Naive thymus-derived CD4-positive, alpha-beta T cell (primary cell): ENCODE measurements around the gene CXCR5. TPM values are rescaled to one million over a fixed set of nuclear protein-coding genes. Genes with fewer than 3 reads are reported as not detected.
A peak's percentile ranks its signal among the peaks of the same experiment; 100 is the strongest.

ENCODE experiments used
- ATAC-seq: fragments of 150-1000 bp; cut with Tn5 transposase; 2 replicates; pipeline ENCODE4 v1.10.0; 2021; ENCODE audit warnings: mild to moderate bottlenecking, moderate library complexity
- CTCF ChIA-PET: fragments of 350-600 bp; sonication (Branson Sonifier 250); formaldehyde crosslinking; loops from one replicate; lab custom pipeline; 2021; ENCODE audit warnings: antibody characterized with exemption; lab: Charles Lee
- POLR2A ChIA-PET: fragments of 350-600 bp; sonication (Branson Sonifier 250); formaldehyde crosslinking; loops from one replicate; lab custom pipeline; 2021; ENCODE audit warnings: antibody characterized with exemption, inconsistent platforms; lab: Charles Lee
- DNase-seq, 9 donors: peaks; one replicate each; pipeline versions ENCODE4 v3.0.0 to v3.0.0-alpha.2; 2020 to 2022; ENCODE audit warnings: mixed read lengths in 1 of 9
- H3K27ac ChIP-seq: one replicate; pipeline ENCODE4 v1.7.0; 2013; ENCODE audit warnings: mild to moderate bottlenecking, low read depth, low read length, moderate library complexity
- H3K27me3 ChIP-seq, 2 donors: one replicate each; pipeline ENCODE4 v1.7.0; 2013; ENCODE audit warnings: low read length in 2 of 2, mild to moderate bottlenecking in 2 of 2, moderate library complexity in 2 of 2; ENCODE audit not compliant: control insufficient read depth in 2 of 2, insufficient read depth in 2 of 2
- H3K36me3 ChIP-seq, 3 experiments: 1 replicate in 2 of 3; 2 replicates in 1 of 3; pipeline ENCODE4 v1.7.0; 2013; ENCODE audit warnings: low read length in 3 of 3, mild to moderate bottlenecking in 3 of 3, moderate library complexity in 1 of 3; ENCODE audit not compliant: insufficient read depth in 3 of 3, control insufficient read depth in 2 of 3
- H3K4me1 ChIP-seq, 2 donors: one replicate each; pipeline ENCODE4 v1.7.0; 2013; ENCODE audit warnings: low read length in 2 of 2, mild to moderate bottlenecking in 2 of 2, moderate library complexity in 1 of 2; ENCODE audit not compliant: control insufficient read depth in 2 of 2, insufficient read depth in 2 of 2
- H3K4me3 ChIP-seq: 2 replicates; pipeline ENCODE4 v1.7.0; 2013; ENCODE audit warnings: mild to moderate bottlenecking, low read length
- H3K9me3 ChIP-seq, 3 experiments: 1 replicate in 2 of 3; 2 replicates in 1 of 3; pipeline ENCODE4 v1.7.0; 2013; ENCODE audit warnings: low read length in 3 of 3; ENCODE audit not compliant: control insufficient read depth in 2 of 3
- H3K27ac Mint-ChIP-seq, 9 donors: one replicate each; pipeline ENCODE4 v1.8.0; 2020 to 2022; ENCODE audit warnings: mixed read lengths in 9 of 9, mild to moderate bottlenecking in 8 of 9, moderate library complexity in 5 of 9, inconsistent platforms in 2 of 9
- H3K27me3 Mint-ChIP-seq, 5 donors: one replicate each; pipeline ENCODE4 v1.8.0; 2021 to 2022; ENCODE audit warnings: mixed read lengths in 5 of 5, mild to moderate bottlenecking in 1 of 5
- H3K36me3 Mint-ChIP-seq, 5 donors: one replicate each; pipeline ENCODE4 v1.8.0; 2020 to 2022; ENCODE audit warnings: mixed read lengths in 5 of 5, mild to moderate bottlenecking in 3 of 5, inconsistent platforms in 1 of 5
- H3K4me1 Mint-ChIP-seq, 7 donors: one replicate each; pipeline ENCODE4 v1.8.0; 2020 to 2022; ENCODE audit warnings: mixed read lengths in 7 of 7, mild to moderate bottlenecking in 3 of 7, inconsistent platforms in 1 of 7
- H3K4me3 Mint-ChIP-seq, 10 donors: one replicate each; pipeline ENCODE4 v1.8.0; 2020 to 2022; ENCODE audit warnings: mild to moderate bottlenecking in 10 of 10, mixed read lengths in 10 of 10, moderate library complexity in 6 of 10, inconsistent platforms in 2 of 10
- H3K9me3 Mint-ChIP-seq, 11 donors: one replicate each; pipeline ENCODE4 v1.8.0; 2020 to 2022; ENCODE audit warnings: mixed read lengths in 11 of 11, mild to moderate bottlenecking in 4 of 11, inconsistent platforms in 1 of 11, moderate library complexity in 1 of 11
- intact Hi-C, 2 donors: fragments of 100-400 bp; cut with micrococcal nuclease; formaldehyde crosslinking; loops; one replicate each; pipeline ENCODE4 v1.15.1; 2023
- polyA plus RNA-seq, 2 donors: library from polyadenylated mRNA; unstranded; fragments of 300-500 nt; fragmentation: Illumina TruSeq; gene quantifications; one replicate each; pipeline ENCODE4 v1.2.3, GENCODE V29; 2021
- total RNA-seq, 6 experiments: library from RNA in 5 of 6; stranded (reverse) in 5 of 6; gene quantifications; 1 replicate in 5 of 6; 2 replicates in 1 of 6; pipeline ENCODE4 v1.2.3 and lab custom pipeline; 2021 to 2026

Gene CXCR5
- total and polyA plus RNA-seq, 7 experiments from 2014 or later: 0.41 to 2.9 (median 2.1) TPM

- H3K4me3 ChIP-seq: no peak overlapping the region
- ChIA-PET CTCF (interaction anchor here (0.5 to 2.9 kb wide), 6 partner anchors 8 to 280 kb away, joined by 3 to 16 read pairs (median 4); partner anchors contain the start of gene DDX6), POLR2A (interaction anchor here (0.6 to 5.0 kb wide), 4 partner anchors 12 to 881 kb away, joined by 3 to 76 read pairs (median 7); partner anchors contain the start of gene DDX6)
- Mint-ChIP-seq H3K9me3 (peaks cover 0 to 2% (median 0%) of the 10 kb centered on the region in 11 donors), H3K4me3 (peak overlapping the region in 5 of 10 donors; percentile 86 to 97 (median 94)), H3K36me3 (peaks cover 0 to under 1% (median 0%) of the 10 kb centered on the region in 5 donors), H3K27ac (peak overlapping the region in 8 of 9 donors; percentile 96 to 100 (median 100)), H3K27me3 (no peaks in the 10 kb centered on the region), H3K4me1 (peaks cover 22 to 49% (median 42%) of the 10 kb centered on the region in 7 donors)
- peak overlapping the region; percentile 96 for H3K27ac ChIP-seq
- intact Hi-C loops: no loop called here
- peaks cover 24 to 36% of the 10 kb centered on the region in 2 donors for H3K4me1 ChIP-seq
- ATAC-seq: no peak
- no peak for DNase-seq
- no peaks in the 10 kb centered on the region for H3K27me3 ChIP-seq
- peaks cover 0 to 6% (median 0%) of the 10 kb centered on the region in 3 experiments for H3K36me3 ChIP-seq
- H3K9me3 ChIP-seq: no peaks in the 10 kb centered on the region
Measured at GRCh38 chr11:118931571-118931970, 47.9 kb downstream of the CXCR5 start.

GRCh38 chr11:118933486-118933885 lies 49.8 kb downstream of the CXCR5 start:
- Mint-ChIP-seq H3K36me3 (no peaks in the 10 kb centered on the region), H3K27me3 (peaks cover 0 to 3% (median 0%) of the 10 kb centered on the region in 5 donors)
- CTCF ChIA-PET: no interaction called here

DNA sequence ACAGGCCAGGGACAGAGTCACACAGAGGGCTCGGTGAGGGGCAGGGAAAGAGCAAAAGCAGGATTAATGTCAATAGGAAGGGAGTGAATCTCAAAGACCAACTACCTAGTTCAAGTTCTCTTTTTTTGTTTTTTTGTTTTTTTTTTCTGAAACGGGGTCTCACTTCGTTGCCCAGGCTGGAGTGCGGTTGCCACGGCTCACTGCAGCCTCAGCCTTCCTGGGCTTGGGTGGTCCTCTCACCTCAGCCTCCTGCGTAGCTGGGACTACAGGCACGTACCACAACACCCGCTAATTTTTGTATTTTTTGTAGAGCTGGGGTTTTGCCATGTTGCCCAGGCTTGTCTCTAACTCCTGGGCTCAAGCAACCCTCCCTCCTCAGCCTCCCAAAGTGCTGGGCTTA lies 51.7 kb downstream of the CXCR5 start:
- Histone ChIP-seq H3K4me3 (no peak overlapping the region), H3K4me1 (peaks cover 12 to 35% of the 10 kb centered on the region in 2 donors), H3K27ac (no peak overlapping the region), H3K36me3 (no peaks in the 10 kb centered on the region), H3K9me3 (no peaks in the 10 kb centered on the region), H3K27me3 (no peaks in the 10 kb centered on the region)
- no peak for DNase-seq
- Mint-ChIP-seq H3K27me3 (peaks cover 0 to 3% (median 0%) of the 10 kb centered on the region in 5 donors), H3K36me3 (no peaks in the 10 kb centered on the region), H3K4me3 (no peak overlapping the region), H3K9me3 (no peaks in the 10 kb centered on the region), H3K27ac (peak overlapping the region in 5 of 9 donors; percentile 21 to 86 (median 62)), H3K4me1 (peaks cover 30 to 58% (median 55%) of the 10 kb centered on the region in 7 donors)
- intact Hi-C loops: no loop called here
- ChIA-PET POLR2A (interaction anchor here (0.5 to 1.2 kb wide), 5 partner anchors 9 to 157 kb away, joined by 3 to 4 read pairs (median 3); no protein-coding TSS in a partner anchor), CTCF (no interaction called here)
- ATAC-seq: no peak

More at GRCh38 chr11:118933486-118933885, 49.8 kb downstream of the CXCR5 start:
- DNase-seq (no peak), ATAC-seq (no peak)
- POLR2A ChIA-PET: interaction anchor here (0.6 kb wide), 1 partner anchor 33 kb away, joined by 3 read pairs; no protein-coding TSS in a partner anchor
- Histone ChIP-seq H3K27ac (no peak overlapping the region), H3K9me3 (no peaks in the 10 kb centered on the region), H3K4me3 (no peak overlapping the region), H3K36me3 (peaks cover 0 to 6% (median 0%) of the 10 kb centered on the region in 3 experiments), H3K4me1 (peaks cover 9 to 21% of the 10 kb centered on the region in 2 donors), H3K27me3 (no peaks in the 10 kb centered on the region)
- Mint-ChIP-seq H3K27ac (peak overlapping the region in 8 of 9 donors; percentile 62 to 81 (median 76)), H3K4me1 (peaks cover 14 to 43% (median 39%) of the 10 kb centered on the region in 7 donors), H3K9me3 (peaks cover 0 to 2% (median 0%) of the 10 kb centered on the region in 11 donors), H3K4me3 (peak overlapping the region in 1 of 10 donors; percentile 25)
- intact Hi-C loops: no loop called here

DNA sequence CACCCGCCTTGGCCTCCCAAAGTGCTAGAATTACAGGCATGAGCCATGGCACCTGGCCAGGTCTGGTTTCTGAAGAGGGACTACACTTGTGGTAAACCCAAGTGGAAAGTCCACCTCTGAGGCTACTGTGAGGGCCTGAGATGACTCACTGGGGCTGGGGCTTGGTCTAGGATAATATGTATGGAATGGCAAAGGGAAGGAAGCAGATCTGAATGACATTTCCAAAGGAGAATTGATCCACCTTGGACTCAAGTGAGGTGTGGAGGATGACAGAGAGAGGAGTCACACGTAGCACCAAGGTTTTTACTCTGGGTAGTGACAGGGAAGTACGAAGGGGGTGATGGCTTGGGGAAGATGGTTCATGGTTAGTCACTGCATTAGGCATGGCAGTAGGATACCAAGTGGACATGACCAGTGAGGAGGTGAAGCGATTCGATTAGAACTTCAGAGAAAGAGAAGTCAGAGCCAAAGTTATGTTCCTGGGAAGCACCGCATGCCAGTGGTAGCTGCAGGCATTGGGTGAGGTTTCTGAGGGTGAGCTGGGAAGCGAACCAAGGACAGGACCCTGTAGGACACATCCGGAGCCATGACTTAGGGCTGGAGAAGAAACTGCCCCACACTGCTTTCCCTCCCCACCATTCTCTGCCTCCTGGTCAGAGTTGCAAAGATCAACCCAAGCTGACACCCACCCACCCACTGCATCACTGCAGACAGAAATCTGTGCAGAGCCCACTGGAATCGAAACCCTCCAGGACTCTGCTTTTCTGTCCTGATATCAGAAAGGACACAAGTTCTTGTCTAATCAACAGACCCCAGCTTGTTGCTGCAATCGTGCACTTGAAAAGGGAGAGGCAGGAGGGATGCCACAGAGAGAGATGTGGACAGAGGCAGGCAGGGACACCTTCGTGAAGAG lies 55.1 kb downstream of the CXCR5 start:
- H3K27ac ChIP-seq: no peak overlapping the region
- no peaks in the 10 kb centered on the region for H3K36me3 ChIP-seq
- ChIA-PET CTCF (interaction anchor here (1.5 to 2.5 kb wide), 3 partner anchors 8 to 19 kb away, joined by 6 to 16 read pairs (median 9); partner anchors contain the start of gene BCL9L), POLR2A (interaction anchor here (0.7 to 3.1 kb wide), 9 partner anchors 10 to 146 kb away, joined by 3 to 28 read pairs (median 5); partner anchors contain the start of genes BCL9L and CENATAC)
- no peaks in the 10 kb centered on the region for H3K36me3 Mint-ChIP-seq
- intact Hi-C loops: loop anchor here in 1 of 2 donors (2.0 kb wide), 1 partner anchor 16 kb away; no protein-coding TSS in a partner anchor
- H3K4me1 ChIP-seq: peaks cover 12 to 24% of the 10 kb centered on the region in 2 donors
- H3K9me3 Mint-ChIP-seq: no peaks in the 10 kb centered on the region
- DNase-seq (no peak), ATAC-seq (no peak)
- H3K4me3 Mint-ChIP-seq: peak overlapping the region in 7 of 10 donors; percentile 20 to 76 (median 59)
- H3K4me3 ChIP-seq: no peak overlapping the region
- H3K4me1 Mint-ChIP-seq: peaks cover 31 to 56% (median 52%) of the 10 kb centered on the region in 7 donors
- peak overlapping the region; percentile 43 to 80 (median 62) for H3K27ac Mint-ChIP-seq
- H3K27me3 ChIP-seq: no peaks in the 10 kb centered on the region
- no peaks in the 10 kb centered on the region for H3K9me3 ChIP-seq
- H3K27me3 Mint-ChIP-seq: peaks cover 0 to 3% (median 0%) of the 10 kb centered on the region in 5 donors

DNA sequence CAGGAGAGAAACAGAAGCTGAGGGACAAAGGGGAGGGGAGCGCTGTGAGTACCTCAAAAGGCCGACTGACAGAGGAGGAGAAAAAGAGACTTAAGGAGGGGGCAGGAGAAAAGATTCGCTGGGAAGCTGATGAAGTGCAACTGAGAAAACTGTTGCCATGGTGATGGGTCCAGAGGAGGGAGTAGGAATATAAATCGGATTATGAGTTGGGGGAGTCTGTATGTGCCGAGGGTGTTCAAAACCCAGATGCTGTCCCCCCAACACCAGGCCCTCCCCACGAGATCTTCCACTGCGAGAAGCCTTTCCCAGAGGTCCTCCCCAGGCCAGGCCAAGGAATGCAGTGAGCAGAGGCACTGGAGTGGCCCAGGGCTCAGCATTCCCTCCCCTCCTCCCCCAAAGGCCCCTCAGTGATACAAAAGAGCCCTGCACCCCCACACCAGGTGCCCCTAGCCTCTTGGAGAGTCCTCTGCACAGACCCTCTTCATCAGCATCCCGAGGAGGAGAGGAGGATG lies 55.8 kb downstream of the CXCR5 start:
- no peaks in the 10 kb centered on the region for H3K27me3 ChIP-seq
- CTCF ChIA-PET: interaction anchor here (0.7 to 2.5 kb wide), 7 partner anchors 9 to 347 kb away, joined by 3 to 16 read pairs (median 4); partner anchors contain the start of gene BCL9L
- H3K27ac ChIP-seq: no peak overlapping the region
- ATAC-seq (no peak), DNase-seq (no peak)
- Mint-ChIP-seq H3K27me3 (peaks cover 0 to 3% (median 0%) of the 10 kb centered on the region in 5 donors), H3K27ac (peak overlapping the region in 8 of 9 donors; percentile 30 to 82 (median 70)), H3K9me3 (no peaks in the 10 kb centered on the region), H3K36me3 (no peaks in the 10 kb centered on the region), H3K4me1 (peaks cover 31 to 56% (median 51%) of the 10 kb centered on the region in 7 donors), H3K4me3 (peak overlapping the region in 6 of 10 donors; percentile 48 to 72 (median 66))
- no peak overlapping the region for H3K4me3 ChIP-seq
- H3K9me3 ChIP-seq: no peaks in the 10 kb centered on the region
- H3K4me1 ChIP-seq: peaks cover 12 to 24% of the 10 kb centered on the region in 2 donors
- H3K36me3 ChIP-seq: no peaks in the 10 kb centered on the region
- intact Hi-C loops: loop anchor here in 1 of 2 donors (2.0 kb wide), 1 partner anchor 15 kb away; no protein-coding TSS in a partner anchor
- POLR2A ChIA-PET: interaction anchor here (0.7 to 3.1 kb wide), 13 partner anchors 10 to 234 kb away, joined by 3 to 28 read pairs (median 5); partner anchors contain the start of genes BCL9L, C2CD2L, CENATAC and DDX6
